HepG2 (cell line): ENCODE measurements around the gene ZNF888. TPM values are rescaled to one million over a fixed set of nuclear protein-coding genes. Genes with fewer than 3 reads are reported as not detected.
"Not testable (repeated sequence)": the region's sequence is repeated elsewhere in the genome, so short reads cannot be mapped to it uniquely, and the experiment has no call there.

Experiments
- ATAC-seq: fragments of 200-7000 bp; cut with Tn5 transposase; 3 replicates; pipeline ENCODE4 v1.9.1; 2020; ENCODE audit warnings: mild to moderate bottlenecking, moderate library complexity
- BruUV-seq: library from RNA; stranded (reverse); fragments of 400-500 nt; replicated peaks from 2 replicates; lab custom pipeline; 2021; lab: Mats Ljungman, UMichigan
- CTCF ChIA-PET: fragments of 300-600 bp; formaldehyde crosslinking; extraction: SDS; loops from one replicate; lab custom pipeline; 2021; ENCODE audit warnings: low total read pairs, inconsistent platforms, low intra/inter-chr PET ratio; lab: Yijun Ruan, JAX
- POLR2A ChIA-PET: fragments of 350-600 bp; sonication (Branson Sonifier 250); formaldehyde crosslinking; loops from one replicate; lab custom pipeline; 2020; ENCODE audit warnings: antibody characterized with exemption, inconsistent platforms; lab: Yijun Ruan, JAX
- DNase-seq: peaks from one replicate; pipeline ENCODE4 v3.0.0-alpha.2; 2015; ENCODE audit warnings: low spot score
- FAIRE-seq: peaks from 3 replicates; lab custom pipeline; 2011; peaks lifted over from hg19 to GRCh38; lab: Jason Lieb, UNC
- H2AFZ ChIP-seq: one replicate; pipeline ENCODE4 v1.6.1; 2011; ENCODE audit warnings: low read length, inconsistent platforms
- H3K27ac ChIP-seq: fragments of 300-600 bp; 3 replicates; pipeline ENCODE4 v1.8.0; 2011; ENCODE audit warnings: mixed run types, mild to moderate bottlenecking, mixed read lengths, low read length, inconsistent platforms; ENCODE audit not compliant: insufficient read depth; ENCODE audit errors: extremely low read length
- H3K27me3 ChIP-seq, 2 experiments: fragments of 200-600 bp in 1 of 2; 2 replicates in 1 of 2; 3 replicates in 1 of 2; pipeline versions ENCODE4 v1.6.0 to v1.8.0; 2011; ENCODE audit warnings: low read length in 2 of 2, mild to moderate bottlenecking in 2 of 2, moderate library complexity in 2 of 2, inconsistent platforms in 1 of 2; ENCODE audit not compliant: insufficient read depth in 2 of 2, control insufficient read depth in 1 of 2
- H3K36me3 ChIP-seq, 2 experiments: fragments of 200-600 bp in 1 of 2; replicated peaks in 1 of 2; 2 replicates in 1 of 2; 3 replicates in 1 of 2; pipeline versions ENCODE4 v1.5.1 to v1.8.0; 2011; ENCODE audit warnings: low read length in 2 of 2, inconsistent platforms in 1 of 2; ENCODE audit not compliant: insufficient read depth in 2 of 2, control insufficient read depth in 1 of 2
- H3K4me1 ChIP-seq: 2 replicates; pipeline ENCODE4 v1.5.1; 2012; ENCODE audit warnings: low read length, inconsistent platforms; ENCODE audit not compliant: insufficient read depth
- H3K4me2 ChIP-seq: 2 replicates; pipeline ENCODE4 v1.6.0; 2011; ENCODE audit warnings: low read depth, low read length, inconsistent platforms
- H3K4me3 ChIP-seq, 3 experiments: fragments of 200-600 bp in 1 of 3; sonication (generic), shearing (Covaris generic) in 1 of 3; replicated peaks in 1 of 3; 2 replicates each; pipeline ENCODE4 v1.5.1; 2011 to 2016; ENCODE audit warnings: low read length in 3 of 3, inconsistent platforms in 2 of 3, low read depth in 2 of 3, mild to moderate bottlenecking in 2 of 3, control low read depth in 1 of 3, mixed read lengths in 1 of 3; ENCODE audit not compliant: insufficient read depth in 1 of 3
- H3K79me2 ChIP-seq: one replicate; pipeline ENCODE4 v1.6.1; 2011; ENCODE audit warnings: low read length, inconsistent platforms; ENCODE audit not compliant: insufficient read depth
- H3K9ac ChIP-seq: 2 replicates; pipeline ENCODE4 v1.6.0; 2011; ENCODE audit warnings: mild to moderate bottlenecking, low read depth, low read length, inconsistent platforms; ENCODE audit not compliant: insufficient read depth
- H3K9me3 ChIP-seq: 2 replicates; pipeline ENCODE4 v1.5.1; 2012; ENCODE audit warnings: mild to moderate bottlenecking, low read length
- H4K20me1 ChIP-seq: 2 replicates; pipeline ENCODE4 v1.6.0; 2011; ENCODE audit warnings: inconsistent platforms, mild to moderate bottlenecking, low read length, moderate library complexity; ENCODE audit not compliant: insufficient read depth
- EEA1 ChIP-seq: sonication (generic); formaldehyde crosslinking; IDR thresholded peaks from 2 replicates; pipeline ENCODE4 v1.5.1; 2020; ENCODE audit warnings: mild to moderate bottlenecking, missing genetic modification reagents, borderline replicate concordance
- WGBS: methylation state at CpG from one replicate; pipeline ENCODE4 v1.1.6; 2017; ENCODE audit warnings: low lambda C conversion rate; 5-methylcytosine and 5-hydroxymethylcytosine counted together
- in situ Hi-C: cut with HindIII; loops from 2 replicates; pipeline ENCODE4 v1.10.0; 2017; ENCODE audit warnings: low pct_unique_long_range_greater_than_20kb; ENCODE audit not compliant: extremely low pct_ligation_motif_present
- intact Hi-C: fragments of 100-400 bp; cut with micrococcal nuclease; formaldehyde crosslinking; loops from one replicate; pipeline ENCODE4 v1.10.0; 2022; ENCODE audit not compliant: unreplicated experiment
- polyA plus RNA-seq, 8 experiments: library from polyadenylated mRNA; depleted of rRNA in 3 of 8; stranded (reverse) in 7 of 8; unstranded in 1 of 8; fragments of >200 nt; fragmentation: Illumina TruSeq in 4 of 8; extraction: Trizol in 4 of 8; gene quantifications; 2 replicates each; pipeline versions ENCODE4 v1.2.1 to v1.2.3, GENCODE V29; 2011 to 2016; ENCODE audit warnings: low read depth in 4 of 8, missing spikeins in 1 of 8, mixed read lengths in 1 of 8; ENCODE audit not compliant: insufficient read depth in 1 of 8
- small RNA-seq, 3 experiments: library from RNA; depleted of rRNA; stranded (forward); fragments of <200 nt; gene quantifications; one replicate each; pipeline ENCODE3, GENCODE V24; 2012; ENCODE audit warnings: low read depth in 2 of 3, low replicate concordance in 1 of 3; ENCODE audit not compliant: insufficient read length in 3 of 3, insufficient read depth in 2 of 3
- total RNA-seq, 5 experiments: library from RNA; depleted of rRNA; stranded (reverse); fragments of >200 nt; fragmentation: Illumina TruSeq; extraction: Trizol; gene quantifications; 2 replicates each; pipeline ENCODE4 v1.2.3, GENCODE V29; 2016; ENCODE audit warnings: low read depth in 1 of 5

Gene ZNF888
- total and polyA plus RNA-seq, 2 of the 13 experiments (the other 11 are each of a cell fraction or from before 2014, with no cell fraction given): 1.7 to 7.6 TPM

- WGBS: 7% methylated on average over 25 of the region's 31 CpGs
- TSS peak; percentile 78 for BruUV-seq
- Histone ChIP-seq H3K9ac (peak overlapping the region; percentile 75), H3K4me3 (peak overlapping the region; percentile 75 to 83 (median 80); a peak in 5 of 6 replicates), H3K4me2 (peak overlapping the region; percentile 57), H3K36me3 (peaks cover 3 to 12% of the 10 kb centered on the region in 2 experiments; a peak in 4 of 5 replicates)
- H3K9me3 ChIP-seq, H2AFZ ChIP-seq, in situ Hi-C loops, POLR2A ChIA-PET, DNase-seq: not testable (repeated sequence)
- ATAC-seq: peak; percentile 78
- TF ChIP-seq EEA1 (CRISPR knock-in tag): 0 out of 2 replicates have a peak, but pooled peaks have one; percentile 20
- TF ChIP-seq, all 625 proteins: peak for 1; not testable (repeated sequence) for 624
- FAIRE-seq, H3K27me3 ChIP-seq, H3K79me2 ChIP-seq, H4K20me1 ChIP-seq, CTCF ChIA-PET, H3K4me1 ChIP-seq, intact Hi-C loops: not testable (repeated sequence)
- peak overlapping the region; percentile 57 for H3K27ac ChIP-seq
Observed at GRCh38 chr19:52856540-52857377, 66.5 kb downstream of the ZNF888 start.

Small RNA genes lying within 50 kb of the gene (small RNA-seq; reads per million reads assigned to genes)
- 0 reads per million in 3 experiments for gene ZNF320

Other genes starting within 250 kb of the ZNF888 start
- gene ZNF611, start 188.4 kb downstream of the ZNF888 start, total RNA-seq (2016; rRNA removed; fragmentation: Illumina TruSeq; extraction: Trizol): 4.1 and 9.9 TPM in 2 replicates
- gene ZNF611, start 188.4 kb downstream of the ZNF888 start, polyA plus RNA-seq (2011; rRNA removed): 2.4 and 2.7 TPM in 2 replicates
- gene ZNF600, start 136.6 kb downstream of the ZNF888 start, total RNA-seq (2016; rRNA removed; fragmentation: Illumina TruSeq; extraction: Trizol): 14.5 and 16.4 TPM in 2 replicates
- 15.0 and 16.7 TPM in 2 replicates for gene ZNF600, start 136.6 kb downstream of the ZNF888 start, polyA plus RNA-seq (2011; rRNA removed)
- 16.0 and 20.0 TPM in 2 replicates for gene ZNF28, start 101.8 kb downstream of the ZNF888 start, total RNA-seq (2016; rRNA removed; fragmentation: Illumina TruSeq; extraction: Trizol)
- gene ZNF28, start 101.8 kb downstream of the ZNF888 start, polyA plus RNA-seq (2011; rRNA removed): 5.0 and 5.9 TPM in 2 replicates
- gene ZNF468, start 65.8 kb downstream of the ZNF888 start, total RNA-seq (2016; rRNA removed; fragmentation: Illumina TruSeq; extraction: Trizol): 19.7 and 31.0 TPM in 2 replicates
- gene ZNF468, start 65.8 kb downstream of the ZNF888 start, polyA plus RNA-seq (2011; rRNA removed): 8.0 and 9.4 TPM in 2 replicates
- gene ZNF320, start 25.8 kb downstream of the ZNF888 start, total RNA-seq (2016; rRNA removed; fragmentation: Illumina TruSeq; extraction: Trizol): 0.49 and 1.3 TPM in 2 replicates
- gene ZNF320, start 25.8 kb downstream of the ZNF888 start, polyA plus RNA-seq (2011; rRNA removed): 0.05 TPM in 1 of 2 replicates, not detected in the other
- 14.1 and 23.1 TPM in 2 replicates for gene ZNF816, start 39.5 kb upstream of the ZNF888 start, total RNA-seq (2016; rRNA removed; fragmentation: Illumina TruSeq; extraction: Trizol)
- gene ZNF816, start 39.5 kb upstream of the ZNF888 start, polyA plus RNA-seq (2011; rRNA removed): 5.2 and 6.5 TPM in 2 replicates
- gene ERVV-1, start 90.5 kb upstream of the ZNF888 start, total RNA-seq (2016; rRNA removed; fragmentation: Illumina TruSeq; extraction: Trizol): not detected in 2 replicates
- not detected in 2 replicates for gene ERVV-1, start 90.5 kb upstream of the ZNF888 start, polyA plus RNA-seq (2011; rRNA removed)
- not detected in 2 replicates for gene ERVV-2, start 121.3 kb upstream of the ZNF888 start, total RNA-seq (2016; rRNA removed; fragmentation: Illumina TruSeq; extraction: Trizol)
- gene ERVV-2, start 121.3 kb upstream of the ZNF888 start, polyA plus RNA-seq (2011; rRNA removed): 0.03 TPM in 1 of 2 replicates, not detected in the other
- 12.1 and 14.5 TPM in 2 replicates for gene ZNF160, start 180.0 kb upstream of the ZNF888 start, total RNA-seq (2016; rRNA removed; fragmentation: Illumina TruSeq; extraction: Trizol)
- 8.1 and 8.4 TPM in 2 replicates for gene ZNF160, start 180.0 kb upstream of the ZNF888 start, polyA plus RNA-seq (2011; rRNA removed)
- gene ZNF415, start 209.5 kb upstream of the ZNF888 start, total RNA-seq (2016; rRNA removed; fragmentation: Illumina TruSeq; extraction: Trizol): 0.15 and 0.29 TPM in 2 replicates
- gene ZNF415, start 209.5 kb upstream of the ZNF888 start, polyA plus RNA-seq (2011; rRNA removed): 0.17 and 0.38 TPM in 2 replicates
- 5.3 and 6.2 TPM in 2 replicates for gene ZNF347, start 235.6 kb upstream of the ZNF888 start, total RNA-seq (2016; rRNA removed; fragmentation: Illumina TruSeq; extraction: Trizol)
- 1.1 TPM in 2 replicates for gene ZNF347, start 235.6 kb upstream of the ZNF888 start, polyA plus RNA-seq (2011; rRNA removed)